Posterior vena cava (tissue), 2 donors: ENCODE data around the gene CCSER1. TPM values are rescaled to one million over a fixed set of nuclear protein-coding genes. Genes with fewer than 3 reads are reported as not detected.
"Not testable (repeated sequence)": the region's sequence is repeated elsewhere in the genome, so short reads cannot be mapped to it uniquely, and the experiment has no call there.

Source experiments
- DNase-seq: peaks from one replicate; pipeline ENCODE4 v3.0.0-alpha.2; 2020; ENCODE audit warnings: low spot score
- intact Hi-C, 2 donors: fragments of 100-400 bp; cut with DNase I; formaldehyde crosslinking; loops; one replicate each; pipeline versions ENCODE4 v1.14.1 to v1.14.2; 2022 to 2023
- total RNA-seq, 2 donors: library from RNA; stranded (reverse); fragmentation: NEBNext Ultra II Directional; extraction: Animal tissue kit (Norgen Biotek cat#: 25700); gene quantifications; one replicate each; pipeline ENCODE4 v1.2.1, GENCODE V29; 2021
- donor health status: DM: yes; HTN: yes; CAD: no.
- donor health status: DM: yes; HTN: yes; CAD: no.

CCSER1 gene
- total RNA-seq, 2 donors from 2014 or later = 1.8 to 7.0 TPM

DNA sequence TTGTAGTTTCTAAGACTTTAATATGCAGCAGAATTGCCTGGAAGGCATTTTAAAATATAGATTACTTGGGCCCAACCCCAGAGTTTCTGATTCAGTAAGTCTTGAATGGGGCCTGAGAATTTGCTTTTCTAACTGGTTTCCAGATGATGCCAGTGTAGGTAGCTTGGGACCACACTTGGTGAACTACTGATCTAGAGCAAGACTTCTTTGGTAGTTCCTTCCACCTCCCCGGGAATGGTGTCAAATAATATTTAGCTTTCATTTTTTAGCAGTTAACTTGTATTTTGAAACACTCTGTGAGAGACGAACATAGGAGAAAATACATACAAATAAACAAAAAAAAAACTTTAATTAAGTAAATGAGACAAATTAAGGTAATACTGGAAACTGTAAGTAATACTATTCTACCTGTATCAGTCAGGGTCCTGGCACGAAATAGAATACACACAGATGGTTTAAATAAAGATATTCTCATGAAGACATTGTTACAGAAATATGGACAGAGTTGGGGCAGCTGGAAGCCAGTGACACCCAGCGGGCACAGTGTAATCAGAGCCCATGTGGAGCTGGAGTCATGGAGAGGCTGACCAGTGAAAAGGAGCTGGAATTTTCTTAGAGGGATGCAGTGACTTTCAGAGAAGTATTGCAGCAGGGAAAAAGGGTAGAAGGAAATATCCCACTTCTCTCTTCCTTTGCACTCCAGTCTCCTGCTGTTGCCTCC, 905.7 kb downstream of the CCSER1 start:
- no peak for DNase-seq
- intact Hi-C loops = no loop called here

DNA sequence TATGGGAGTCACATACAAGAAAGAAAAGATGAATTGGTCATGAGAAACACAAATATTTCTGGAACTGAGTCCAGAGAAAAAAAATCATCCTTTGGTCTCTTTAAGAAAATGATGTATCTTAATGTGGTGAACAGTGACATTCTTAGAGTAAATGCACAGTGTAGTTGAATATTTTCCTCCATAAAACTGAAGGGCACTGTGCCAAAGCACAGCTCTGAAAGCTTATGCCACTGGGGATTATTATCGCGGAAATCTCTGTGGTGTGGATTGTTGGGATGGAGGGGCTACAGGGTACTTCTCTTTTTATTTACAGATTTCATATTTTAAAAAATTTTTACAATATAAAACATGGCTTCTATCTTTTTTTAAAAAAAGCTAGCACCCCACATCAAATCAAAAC, 908.1 kb downstream of the CCSER1 start:
- DNase-seq = no peak
- intact Hi-C loops = no loop called here

DNA sequence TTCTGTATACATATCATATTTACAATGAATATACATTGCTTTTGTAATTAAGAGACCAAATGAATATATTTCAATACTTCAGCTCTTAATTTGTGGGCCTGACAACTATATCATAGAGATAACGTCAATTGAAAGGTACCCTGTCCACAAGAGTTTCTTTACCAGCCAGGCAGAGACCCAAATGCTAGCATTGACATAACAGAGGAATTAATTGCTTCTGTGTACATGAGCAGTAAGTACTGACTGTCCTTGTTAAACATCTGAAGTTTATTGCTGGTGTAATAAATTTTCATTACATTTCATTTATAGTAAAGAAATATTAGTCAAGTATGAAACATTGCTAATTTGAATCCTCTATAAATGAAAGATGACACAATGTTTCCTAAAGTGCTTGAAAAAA, 910.8 kb downstream of the CCSER1 start:
- no peak for DNase-seq
- intact Hi-C loops = no loop called here

DNA sequence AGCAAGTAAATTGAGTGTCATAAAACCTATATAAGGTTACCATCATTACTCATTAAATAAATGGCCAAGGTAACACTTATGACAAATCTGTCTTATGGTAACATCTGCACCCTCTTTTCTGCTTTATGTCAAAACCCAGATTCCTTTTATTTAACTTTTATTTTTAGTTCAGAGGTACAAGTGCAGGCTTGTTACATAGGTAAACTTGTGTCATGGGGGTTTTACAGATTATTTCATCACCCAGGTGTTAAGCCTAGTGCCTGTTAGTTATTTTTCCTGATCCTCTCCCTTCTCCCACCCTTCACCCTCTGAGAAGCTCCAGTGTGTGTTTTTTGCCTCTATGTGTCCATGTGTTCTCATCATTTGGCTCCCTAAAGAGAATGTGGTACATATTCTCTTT, 930.7 kb downstream of the CCSER1 start:
- DNase-seq = no peak
- intact Hi-C loops = no loop called here

DNA sequence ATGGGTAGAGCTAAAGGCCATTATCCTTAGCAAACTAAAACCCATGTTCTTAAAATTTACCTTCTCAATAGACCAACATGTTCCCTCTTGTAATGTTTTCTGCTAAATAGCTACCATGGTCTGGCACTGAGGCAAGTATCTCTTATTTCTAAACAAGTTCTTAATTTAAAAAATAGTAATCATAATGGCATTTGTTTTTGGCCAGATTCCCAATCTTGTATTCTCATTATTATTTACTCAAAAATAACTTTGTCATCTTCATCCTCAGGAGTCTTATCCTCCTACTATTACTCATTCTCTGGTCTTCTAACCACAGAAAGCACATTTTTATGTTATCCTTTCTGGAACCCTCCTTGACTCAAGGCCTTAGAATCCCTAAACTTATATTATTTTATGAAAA, 931.2 kb downstream of the CCSER1 start:
- DNase-seq = no peak
- intact Hi-C loops = no loop called here

DNA sequence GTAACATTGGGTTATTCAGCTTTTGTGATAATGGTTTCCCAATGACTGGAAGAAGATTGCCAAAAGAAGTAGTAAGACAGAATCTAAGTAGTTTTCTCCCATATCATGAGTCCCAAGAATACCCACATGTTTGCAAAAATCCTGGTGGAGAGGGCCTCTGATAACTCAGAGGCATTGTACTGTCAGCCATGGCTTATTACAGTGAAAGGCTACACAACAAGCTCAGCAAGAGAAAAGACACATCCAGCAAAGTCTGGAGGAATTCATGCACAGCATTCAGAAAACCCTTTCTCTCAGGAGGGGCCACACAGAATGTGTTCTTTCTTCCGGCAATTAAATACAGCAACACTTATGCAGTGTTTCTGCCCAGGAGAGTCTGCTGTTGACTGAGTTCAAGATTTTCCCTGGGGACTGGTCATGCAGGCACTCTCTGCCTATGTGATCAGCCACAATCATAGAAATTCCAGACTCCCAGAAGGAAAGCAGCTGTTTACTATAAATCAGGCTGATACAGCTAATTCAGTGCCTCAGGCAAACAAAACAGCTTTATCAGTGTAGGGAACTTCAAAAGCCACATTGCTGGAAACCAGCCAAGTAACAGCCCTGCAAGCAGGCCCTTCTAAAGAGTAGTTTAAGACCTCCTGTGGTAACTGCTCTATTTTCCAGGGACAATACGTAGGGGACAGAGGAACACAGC, 937.1 kb downstream of the CCSER1 start:
- intact Hi-C loops = no loop called here
- no peak for DNase-seq

DNA sequence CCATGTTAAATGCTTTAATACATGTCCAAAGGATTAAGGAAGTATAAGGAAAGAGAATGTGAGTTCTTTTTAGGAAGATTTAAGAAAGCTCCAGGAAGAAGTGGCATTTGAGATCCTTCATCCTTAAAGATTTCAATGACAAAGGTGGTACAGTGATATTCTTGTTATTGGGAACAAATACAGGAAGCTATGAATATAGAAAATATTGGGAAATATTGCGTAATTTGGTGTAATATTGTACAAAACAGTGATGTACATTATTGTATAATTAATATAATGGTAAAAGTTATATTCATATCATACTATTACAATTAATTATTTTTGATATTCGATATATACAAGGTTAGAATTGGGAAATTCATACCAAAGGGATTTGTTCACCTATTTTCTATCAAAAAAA, 937.9 kb downstream of the CCSER1 start:
- intact Hi-C loops = no loop called here
- no peak for DNase-seq

DNA sequence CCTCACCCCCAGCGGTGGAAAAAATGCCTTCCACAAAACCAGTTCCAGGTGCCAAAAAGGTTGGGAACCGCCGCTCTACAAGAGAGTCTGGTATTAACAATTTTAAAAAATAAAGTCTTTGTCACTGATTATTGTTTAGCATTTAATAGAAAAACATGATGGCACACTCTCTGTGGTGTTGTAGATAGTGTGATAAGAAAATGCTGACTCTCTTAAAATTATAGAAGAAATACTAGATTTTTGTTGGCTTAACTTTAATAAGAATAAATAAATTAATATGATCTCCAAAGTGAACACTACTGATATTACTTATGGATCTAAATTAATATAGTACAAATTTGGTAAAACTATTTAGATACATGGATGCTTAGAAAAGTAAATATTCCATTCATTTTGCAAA, 943.5 kb downstream of the CCSER1 start:
- intact Hi-C loops = no loop called here
- DNase-seq = no peak

DNA sequence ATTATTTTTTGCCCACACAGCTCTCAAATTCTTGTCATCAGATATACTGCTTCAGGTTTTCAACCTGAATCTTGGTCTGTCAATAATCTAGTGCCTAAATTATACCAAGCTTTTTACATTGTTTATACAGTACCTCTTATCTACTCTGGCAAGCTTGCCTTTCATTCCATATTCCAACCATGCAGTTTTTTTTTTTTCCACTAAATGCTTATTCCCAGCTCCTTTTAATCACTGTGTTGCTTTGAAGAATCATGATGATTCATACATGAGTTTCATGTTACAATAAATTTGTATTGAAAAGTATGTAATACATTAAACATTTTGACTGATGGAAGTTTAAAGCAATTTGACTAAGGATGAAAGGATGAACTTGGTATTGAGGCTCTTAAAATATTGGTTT, 949.0 kb downstream of the CCSER1 start:
- intact Hi-C loops = no loop called here
- DNase-seq = no peak

DNA sequence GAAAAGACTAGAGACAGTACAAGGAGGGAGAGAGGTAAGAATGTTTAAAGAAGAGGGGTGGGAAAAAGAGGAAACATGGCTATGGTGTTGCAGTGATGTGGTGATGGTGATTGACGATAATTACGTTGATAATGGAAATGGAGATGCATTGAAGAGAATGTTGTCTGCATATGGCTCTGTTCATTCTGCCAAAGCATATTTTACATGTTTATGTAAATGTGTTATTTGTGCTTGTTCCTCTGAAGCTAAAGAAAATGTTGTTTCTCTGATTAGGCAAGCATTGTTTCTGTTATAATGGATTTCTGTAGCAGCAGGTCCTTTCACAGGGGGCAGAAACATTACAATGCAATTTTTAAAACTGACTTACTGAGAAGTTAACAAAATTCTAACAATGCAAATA, 958.8 kb downstream of the CCSER1 start:
- intact Hi-C loops = no loop called here

DNA sequence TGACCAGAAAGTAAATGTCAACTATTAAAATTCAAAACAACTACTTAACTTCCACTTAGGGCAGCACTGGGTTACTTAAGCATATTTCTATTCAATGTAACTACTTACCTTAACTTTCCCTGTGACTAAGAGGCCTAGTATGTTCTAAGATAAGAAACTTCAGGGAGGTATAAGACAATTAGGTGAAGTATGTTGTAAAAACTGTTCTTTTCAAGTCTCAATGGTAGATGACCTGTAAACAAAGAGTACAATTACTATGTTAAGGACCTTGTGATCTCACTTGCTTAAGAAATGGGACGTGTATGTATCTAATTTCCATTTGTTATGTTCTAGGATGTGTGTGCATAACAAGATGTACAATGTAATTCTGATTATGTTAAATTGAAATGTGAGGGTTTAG, 960.5 kb downstream of the CCSER1 start:
- DNase-seq = no peak
- intact Hi-C loops = no loop called here

More for the DNA sequence above, 958.8 kb downstream of the CCSER1 start:
- no peak for DNase-seq

DNA sequence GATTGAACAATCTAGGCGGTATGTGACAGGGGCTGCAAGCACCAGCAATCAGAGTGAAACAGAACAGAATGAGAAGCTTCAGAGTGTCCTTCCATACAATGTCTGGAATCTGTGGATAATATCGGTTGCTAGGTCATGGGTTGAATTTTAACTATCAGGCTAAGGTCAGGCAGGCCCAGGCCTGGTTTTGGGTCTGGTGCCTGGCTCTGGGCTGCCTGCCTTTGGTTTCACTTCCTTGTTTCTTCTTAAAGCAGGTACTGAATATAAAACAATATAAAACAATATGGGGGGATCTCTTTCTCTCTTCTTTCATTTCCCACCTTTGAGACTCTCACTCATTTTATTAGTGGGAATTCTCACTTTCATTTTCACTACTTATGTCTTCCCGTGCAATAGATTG, 962.0 kb downstream of the CCSER1 start:
- no peak for DNase-seq
- intact Hi-C loops = no loop called here

DNA sequence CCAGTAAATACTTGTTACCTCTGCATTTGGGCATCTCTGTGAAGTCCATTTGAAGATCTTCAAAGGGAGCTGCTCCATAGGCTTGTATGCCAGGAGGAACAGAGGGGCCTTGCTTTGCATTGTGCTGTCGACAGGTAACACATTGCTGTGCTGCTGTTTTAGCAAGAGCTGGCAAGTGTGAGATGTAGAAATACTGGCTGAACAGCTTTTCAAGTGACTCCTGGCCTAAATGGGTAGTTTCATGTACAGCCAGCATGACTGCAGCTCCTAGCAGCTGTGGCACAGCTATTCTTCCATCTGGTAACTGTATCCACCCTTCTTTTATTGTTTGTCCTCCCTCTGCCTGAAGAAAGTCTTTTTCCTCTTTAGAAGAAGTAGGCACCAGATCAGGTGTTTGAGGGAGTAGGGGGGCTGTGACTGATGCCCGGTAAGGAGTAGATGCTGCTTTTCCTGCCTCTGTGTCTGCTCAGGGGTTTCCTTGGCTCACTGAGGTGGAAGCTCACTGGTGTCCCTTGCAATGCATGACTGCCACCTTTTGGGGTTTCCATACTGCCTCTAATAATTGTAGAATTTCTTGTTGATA, 965.3 kb downstream of the CCSER1 start:
- intact Hi-C loops = no loop called here
- DNase-seq = no peak

DNA sequence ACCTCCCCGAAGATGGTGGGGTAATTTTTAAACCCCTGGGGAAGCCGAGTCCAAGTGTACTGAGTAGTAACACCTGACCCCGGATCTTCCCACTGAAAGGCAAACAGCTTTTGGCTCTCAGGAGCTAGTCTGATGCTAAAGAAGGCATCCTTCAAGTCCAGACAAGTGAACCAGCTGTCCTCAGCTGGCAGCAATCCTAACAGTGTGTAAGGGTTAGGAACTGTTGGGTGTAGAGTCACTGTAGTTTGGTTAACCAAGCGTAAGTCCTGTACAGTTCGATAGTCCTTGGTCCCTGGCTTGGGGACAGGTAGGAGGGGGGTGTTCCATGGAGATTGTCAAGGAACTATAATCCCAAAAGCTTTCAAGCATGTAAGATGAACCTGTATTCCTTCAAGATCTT, 967.0 kb downstream of the CCSER1 start:
- DNase-seq, intact Hi-C loops: not testable (repeated sequence)

DNA sequence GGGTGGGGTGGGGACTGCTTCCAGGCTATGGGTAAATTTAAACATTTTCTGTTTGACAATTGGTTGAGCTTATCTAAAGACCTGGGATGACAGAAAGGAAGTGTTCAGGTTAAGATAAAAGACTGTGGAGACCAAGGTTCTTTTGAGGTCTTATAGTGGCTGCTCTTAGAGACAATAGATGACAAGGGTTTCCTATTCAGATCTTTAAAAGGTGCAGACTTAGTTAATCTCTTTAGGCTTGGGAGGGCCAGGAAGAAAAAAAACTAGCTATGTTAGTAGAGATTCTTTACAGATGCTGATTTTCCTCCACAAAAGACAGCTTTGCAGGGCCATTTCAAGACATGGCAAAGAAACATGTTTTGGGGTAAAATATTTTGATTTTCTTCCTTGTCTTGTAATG, 972.5 kb downstream of the CCSER1 start:
- DNase-seq = no peak
- intact Hi-C loops = no loop called here

DNA sequence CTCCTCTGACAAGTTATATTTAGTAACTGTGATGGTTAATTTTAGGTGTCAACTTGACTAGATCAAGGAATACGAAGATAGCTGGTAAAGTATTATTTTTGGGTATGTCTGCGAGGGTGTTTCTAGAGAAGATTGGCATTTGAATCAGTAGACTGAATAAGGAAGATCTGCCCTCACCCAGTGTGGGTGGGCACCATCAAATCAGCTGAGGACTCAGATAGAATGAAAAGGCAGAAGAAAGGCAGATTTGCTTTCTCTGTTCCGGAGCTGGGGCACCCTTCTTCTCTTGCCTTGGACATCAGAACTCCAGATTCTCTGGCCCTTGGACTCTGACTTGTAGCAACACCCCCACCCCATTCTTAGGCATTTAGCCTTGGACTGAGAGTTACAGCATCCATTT, 981.6 kb downstream of the CCSER1 start:
- DNase-seq = no peak
- intact Hi-C loops = no loop called here

DNA sequence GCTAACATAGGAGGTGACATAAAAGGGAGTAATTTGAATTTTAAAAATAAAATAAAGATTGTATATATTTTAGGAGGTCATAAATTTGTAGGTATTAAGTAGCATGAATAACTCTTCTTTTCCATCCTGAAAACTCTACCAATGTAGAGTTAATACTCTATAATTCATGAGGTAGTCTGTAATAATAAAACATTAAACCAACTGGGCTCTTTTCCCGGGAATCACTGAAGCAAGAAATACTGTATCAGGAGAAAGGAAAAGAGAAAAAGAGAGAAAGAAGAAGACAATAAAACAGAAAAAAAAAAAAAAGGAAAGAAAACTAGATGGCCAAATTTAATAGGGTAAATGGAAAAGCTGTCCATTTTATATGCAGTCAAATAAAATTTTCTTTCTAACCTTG, 984.4 kb downstream of the CCSER1 start:
- no peak for DNase-seq
- intact Hi-C loops = no loop called here

DNA sequence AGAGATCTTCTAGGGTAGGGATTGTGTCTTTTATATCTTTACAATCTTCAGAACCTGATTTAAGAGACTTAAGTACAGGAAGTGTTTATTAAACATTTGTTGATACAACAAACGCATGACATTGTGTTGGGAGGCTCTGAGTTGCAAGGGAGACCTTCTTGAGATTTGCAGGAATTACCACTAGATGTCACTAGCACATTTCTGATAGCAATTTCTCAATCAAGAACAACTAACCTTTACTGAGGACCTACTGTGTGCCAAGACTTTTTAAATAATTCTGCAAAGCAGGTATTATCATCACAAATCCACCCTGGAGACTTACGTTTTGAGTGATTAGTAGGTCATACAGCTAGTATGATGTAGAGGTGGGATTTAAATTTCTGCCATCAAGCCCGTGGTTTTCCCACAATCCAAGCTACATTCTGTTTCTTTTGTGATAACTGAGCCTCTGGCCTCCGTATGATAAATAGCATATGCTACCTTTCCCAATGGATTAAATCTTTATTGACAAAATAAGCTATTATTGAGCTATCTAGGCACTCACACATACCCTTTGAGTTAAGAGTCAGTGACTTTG, 986.0 kb downstream of the CCSER1 start:
- intact Hi-C loops = no loop called here
- DNase-seq = no peak

DNA sequence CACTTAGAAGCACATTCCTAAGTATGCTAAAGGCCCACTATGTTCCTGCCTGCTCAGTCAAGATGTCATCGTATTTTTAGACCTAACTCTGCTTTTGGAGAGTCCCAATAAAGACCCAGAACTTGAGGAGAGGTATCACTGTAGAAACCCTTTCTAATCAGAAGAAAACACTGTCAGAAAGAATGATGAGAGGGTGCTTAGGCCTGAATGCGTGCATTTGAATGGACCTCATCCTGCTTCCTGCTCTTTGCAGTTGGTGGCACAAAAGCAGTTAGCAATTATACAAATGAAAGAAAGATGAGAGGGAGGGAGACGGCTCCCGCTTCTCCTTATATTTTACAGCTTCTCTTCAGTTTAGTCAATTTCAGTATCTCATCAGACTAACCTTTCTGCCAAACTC, 987.2 kb downstream of the CCSER1 start:
- intact Hi-C loops = no loop called here
- no peak for DNase-seq

DNA sequence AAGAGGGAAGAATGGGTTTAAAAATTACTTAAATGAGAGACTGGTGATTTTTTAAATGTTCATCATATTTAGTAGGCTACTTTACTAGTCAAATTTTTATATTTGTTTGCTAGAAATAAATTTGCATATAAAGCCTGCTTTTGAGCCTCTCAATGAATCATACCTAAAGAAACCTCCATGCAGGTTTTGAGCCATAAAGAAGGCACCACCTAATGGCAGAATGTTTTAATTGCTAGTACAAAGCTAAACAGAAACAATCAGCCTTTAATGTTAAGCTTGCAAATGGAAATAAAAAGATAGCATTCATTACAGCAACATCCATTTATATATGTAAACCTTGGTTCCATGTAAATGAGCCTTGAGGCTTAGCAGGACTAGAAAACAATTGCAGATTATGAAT, 989.7 kb downstream of the CCSER1 start:
- intact Hi-C loops = no loop called here
- no peak for DNase-seq

DNA sequence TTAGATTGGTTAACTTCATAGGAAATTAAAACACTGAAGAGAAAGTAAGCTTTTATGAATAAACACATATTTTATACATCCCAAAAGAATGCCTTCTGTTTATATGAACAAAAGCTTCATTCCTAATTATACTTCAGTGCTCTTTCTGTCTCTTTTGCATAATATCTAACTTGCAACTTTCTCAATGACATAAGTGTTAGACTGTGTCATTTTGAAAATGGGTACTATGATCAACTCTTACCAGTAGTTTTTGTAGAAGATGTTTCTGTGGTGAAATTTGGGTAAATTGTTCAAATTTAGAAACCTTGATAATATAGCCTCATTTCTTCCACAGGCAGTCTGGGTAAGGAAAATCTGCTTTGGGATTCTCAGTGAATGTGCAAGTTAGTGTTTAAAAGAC, 991.4 kb downstream of the CCSER1 start:
- intact Hi-C loops = no loop called here
- no peak for DNase-seq
